IPS-20b (cell line): ENCODE results near the gene PPM1J.

Experiments
- H3K27ac ChIP-seq: one replicate; pipeline ENCODE4 v1.5.1; 2013; ENCODE audit warnings: low read length
- H3K27me3 ChIP-seq: 2 replicates; pipeline ENCODE4 v1.6.1; 2013; ENCODE audit warnings: mild to moderate bottlenecking, low read length, inconsistent platforms; ENCODE audit not compliant: insufficient read depth
- H3K36me3 ChIP-seq: 2 replicates; pipeline ENCODE4 v1.6.1; 2013; ENCODE audit warnings: low read depth, mild to moderate bottlenecking, inconsistent platforms, low read length, moderate library complexity; ENCODE audit not compliant: insufficient read depth
- H3K4me1 ChIP-seq: 2 replicates; pipeline ENCODE4 v1.6.1; 2013; ENCODE audit warnings: mild to moderate bottlenecking, control low read depth, inconsistent platforms, low read length, moderate library complexity; ENCODE audit not compliant: insufficient read depth
- H3K4me3 ChIP-seq: 2 replicates; pipeline ENCODE4 v1.5.1; 2013; ENCODE audit warnings: mild to moderate bottlenecking, low read length, inconsistent platforms
- H3K9ac ChIP-seq: 2 replicates; pipeline ENCODE4 v1.6.1; 2013; ENCODE audit warnings: low read depth, mild to moderate bottlenecking, inconsistent platforms, low read length, moderate library complexity
- H3K9me3 ChIP-seq: 2 replicates; pipeline ENCODE4 v1.6.1; 2013; ENCODE audit warnings: mild to moderate bottlenecking, low read depth, low read length, inconsistent platforms; ENCODE audit not compliant: insufficient read depth

PPM1J gene

GRCh38 chr1:112675728-112676381 is 39.3 kb downstream of the PPM1J start:
- Histone ChIP-seq H3K4me3 (peak overlapping the region; percentile 85), H3K4me1 (peaks cover 34% of the 10 kb centered on the region), H3K27me3 (peaks cover 14% of the 10 kb centered on the region), H3K9me3 (no peaks in the 10 kb centered on the region), H3K27ac (no peak overlapping the region), H3K36me3 (peaks cover 5% of the 10 kb centered on the region), H3K9ac (peak overlapping the region; percentile 86)

DNA sequence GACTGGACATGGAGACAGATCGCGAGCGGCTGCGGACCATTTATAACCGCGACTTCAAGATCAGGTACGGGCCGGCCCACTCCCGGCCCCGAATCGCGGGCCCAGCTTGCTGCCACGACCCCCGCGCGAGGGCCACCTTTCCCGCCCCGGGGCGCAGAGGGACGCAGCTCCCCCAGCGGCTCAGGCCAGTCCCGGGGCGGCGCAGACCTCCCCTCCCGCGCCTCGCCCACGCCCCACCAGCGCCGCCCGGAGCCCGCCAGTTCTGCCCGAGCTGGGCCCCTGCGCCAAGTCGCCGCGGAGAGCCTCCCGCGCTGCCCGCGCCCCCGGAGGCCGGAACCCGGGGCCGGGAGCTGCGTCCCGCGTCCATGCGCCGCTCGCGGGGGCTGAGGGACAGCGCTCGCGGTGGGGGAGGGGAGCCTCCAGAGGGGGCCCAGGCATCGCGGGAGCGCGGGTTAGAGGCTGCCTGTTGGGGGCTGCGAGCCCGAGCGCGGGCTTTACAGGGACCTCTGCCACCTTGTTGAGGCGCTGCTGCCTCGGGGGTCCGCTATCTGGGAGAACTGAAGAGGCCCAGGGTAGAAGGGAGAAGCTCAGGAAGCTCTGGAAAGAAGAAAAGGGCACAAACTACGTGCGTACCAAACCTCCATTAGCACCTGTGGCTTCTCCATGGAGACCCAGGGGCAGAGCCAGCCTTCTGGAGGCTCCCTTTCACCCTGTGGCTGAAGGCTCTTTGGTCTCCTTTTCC is 40.0 kb downstream of the PPM1J start:
- Histone ChIP-seq H3K9ac (peak overlapping the region; percentile 86), H3K27me3 (peaks cover 14% of the 10 kb centered on the region), H3K9me3 (no peaks in the 10 kb centered on the region), H3K36me3 (peaks cover 12% of the 10 kb centered on the region), H3K4me3 (peak overlapping the region; percentile 85), H3K27ac (peak overlapping the region; percentile 60), H3K4me1 (peaks cover 34% of the 10 kb centered on the region)

- H3K36me3 ChIP-seq, result peaks cover 18% of the 10 kb centered on the region
- peak within 1 kb of the TSS; percentile 86 for H3K9ac ChIP-seq
- H3K27me3 ChIP-seq, result peaks cover 14% of the 10 kb centered on the region
- peak within 1 kb of the TSS; percentile 85 for H3K4me3 ChIP-seq
- peak within 1 kb of the TSS; percentile 60 for H3K27ac ChIP-seq
- H3K9me3 ChIP-seq, result no peaks in the 10 kb centered on the region
- peaks cover 34% of the 10 kb centered on the region for H3K4me1 ChIP-seq
Measured at GRCh38 chr1:112674440-112674985, 40.6 kb downstream of the PPM1J start, which contains the start of gene MOV10. TSS of gene MOV10 (plus strand) at chr1:112674659. CDS start at chr1:112674913, 254 bp downstream.

DNA sequence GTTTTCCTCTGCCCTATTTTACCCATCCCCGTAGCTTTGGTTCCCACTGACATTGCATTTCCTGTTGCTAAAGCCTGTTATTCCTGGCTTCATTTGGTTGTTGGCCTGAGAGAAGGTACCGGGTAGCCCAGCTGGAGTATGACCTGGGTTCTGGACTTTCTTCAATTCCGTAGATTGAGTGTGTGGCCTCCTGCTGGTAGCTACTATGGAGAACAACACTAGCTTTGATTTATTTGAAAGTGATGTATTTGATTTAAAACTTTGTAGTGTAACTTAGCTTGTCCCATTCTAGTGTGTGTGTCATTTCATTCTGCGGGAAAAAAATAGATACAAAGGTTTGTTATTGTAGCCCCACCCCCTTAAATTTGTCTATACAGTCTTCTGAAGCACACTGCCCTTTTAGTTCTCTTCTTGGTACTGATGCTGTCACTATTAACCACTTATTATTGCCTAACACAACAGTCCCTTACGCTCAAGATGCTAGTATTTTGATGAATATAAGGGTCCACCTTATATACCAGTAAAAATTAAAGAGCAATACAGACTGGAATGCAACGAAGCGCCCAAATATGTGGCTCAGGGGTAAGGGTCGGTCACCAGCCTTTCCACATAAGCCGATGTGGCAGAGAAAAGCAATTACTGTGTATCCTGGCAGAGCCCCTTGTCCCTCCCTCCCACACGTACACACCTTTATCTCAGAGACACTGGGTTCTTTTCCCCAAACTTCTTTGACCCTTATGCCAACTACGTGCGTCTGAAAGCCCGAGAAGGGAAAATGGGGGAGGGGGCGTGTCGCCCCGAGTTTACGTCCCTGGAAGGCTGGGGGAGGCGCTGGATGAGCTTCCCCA is 41.3 kb downstream of the PPM1J start:
- Histone ChIP-seq H3K9me3 (no peaks in the 10 kb centered on the region), H3K4me3 (peak overlapping the region; percentile 85), H3K27ac (no peak overlapping the region), H3K27me3 (peaks cover 14% of the 10 kb centered on the region), H3K9ac (peak overlapping the region; percentile 86), H3K36me3 (peaks cover 25% of the 10 kb centered on the region), H3K4me1 (peaks cover 34% of the 10 kb centered on the region)

GRCh38 chr1:112672842-112673241 is 42.3 kb downstream of the PPM1J start:
- H3K9me3 ChIP-seq, result no peaks in the 10 kb centered on the region
- H3K27me3 ChIP-seq, result peaks cover 14% of the 10 kb centered on the region
- peaks cover 34% of the 10 kb centered on the region for H3K4me1 ChIP-seq
- H3K36me3 ChIP-seq, result peaks cover 34% of the 10 kb centered on the region
- no peak overlapping the region for H3K9ac ChIP-seq
- H3K27ac ChIP-seq, result no peak overlapping the region
- H3K4me3 ChIP-seq, result no peak overlapping the region

- peaks cover 14% of the 10 kb centered on the region for H3K27me3 ChIP-seq
- no peak overlapping the region for H3K9ac ChIP-seq
- peaks cover 43% of the 10 kb centered on the region for H3K36me3 ChIP-seq
- H3K9me3 ChIP-seq, result no peaks in the 10 kb centered on the region
- peak overlapping the region; percentile 14; the same call in 1 of the 2 replicates for H3K4me3 ChIP-seq
- H3K4me1 ChIP-seq, result peaks cover 34% of the 10 kb centered on the region
- peak overlapping the region; percentile 52 for H3K27ac ChIP-seq
Measured at GRCh38 chr1:112672009-112672408, 43.1 kb downstream of the PPM1J start.

DNA sequence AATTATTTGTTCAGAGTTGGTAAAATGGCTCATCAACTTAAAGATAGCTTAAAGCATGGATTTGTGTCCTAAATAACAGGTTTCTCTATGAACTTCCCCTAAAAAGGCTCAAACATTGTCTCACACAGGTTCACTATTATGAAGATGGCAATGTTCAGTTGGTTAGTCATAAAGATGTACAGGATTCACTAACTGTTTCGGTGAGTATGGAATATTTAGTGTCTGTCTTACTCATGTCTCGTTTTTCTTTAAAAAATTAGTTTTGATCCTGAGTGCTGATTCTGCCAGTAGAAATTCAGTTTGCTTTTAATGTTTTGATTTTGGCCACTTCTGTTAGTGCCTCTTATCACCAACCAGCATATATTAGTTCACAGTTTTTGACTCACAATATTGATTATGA is 48.2 kb downstream of the PPM1J start:
- H3K27me3 ChIP-seq, result no peaks in the 10 kb centered on the region
- H3K4me3 ChIP-seq, result no peak overlapping the region
- no peak overlapping the region for H3K27ac ChIP-seq
- peaks cover 9% of the 10 kb centered on the region; the same call in 1 of the 2 replicates for H3K4me1 ChIP-seq
- no peak overlapping the region for H3K9ac ChIP-seq
- peaks cover 83% of the 10 kb centered on the region for H3K36me3 ChIP-seq
- no peaks in the 10 kb centered on the region for H3K9me3 ChIP-seq

GRCh38 chr1:112665857-112666256 is 49.3 kb downstream of the PPM1J start:
- H3K27me3 ChIP-seq, result no peaks in the 10 kb centered on the region
- no peaks in the 10 kb centered on the region for H3K9me3 ChIP-seq
- no peak overlapping the region for H3K27ac ChIP-seq
- H3K36me3 ChIP-seq, result peaks cover 89% of the 10 kb centered on the region
- no peaks in the 10 kb centered on the region for H3K4me1 ChIP-seq
- H3K4me3 ChIP-seq, result no peak overlapping the region
- no peak overlapping the region for H3K9ac ChIP-seq
